ENCODE results near the gene CYP4V2.

Gene CYP4V2

DNA sequence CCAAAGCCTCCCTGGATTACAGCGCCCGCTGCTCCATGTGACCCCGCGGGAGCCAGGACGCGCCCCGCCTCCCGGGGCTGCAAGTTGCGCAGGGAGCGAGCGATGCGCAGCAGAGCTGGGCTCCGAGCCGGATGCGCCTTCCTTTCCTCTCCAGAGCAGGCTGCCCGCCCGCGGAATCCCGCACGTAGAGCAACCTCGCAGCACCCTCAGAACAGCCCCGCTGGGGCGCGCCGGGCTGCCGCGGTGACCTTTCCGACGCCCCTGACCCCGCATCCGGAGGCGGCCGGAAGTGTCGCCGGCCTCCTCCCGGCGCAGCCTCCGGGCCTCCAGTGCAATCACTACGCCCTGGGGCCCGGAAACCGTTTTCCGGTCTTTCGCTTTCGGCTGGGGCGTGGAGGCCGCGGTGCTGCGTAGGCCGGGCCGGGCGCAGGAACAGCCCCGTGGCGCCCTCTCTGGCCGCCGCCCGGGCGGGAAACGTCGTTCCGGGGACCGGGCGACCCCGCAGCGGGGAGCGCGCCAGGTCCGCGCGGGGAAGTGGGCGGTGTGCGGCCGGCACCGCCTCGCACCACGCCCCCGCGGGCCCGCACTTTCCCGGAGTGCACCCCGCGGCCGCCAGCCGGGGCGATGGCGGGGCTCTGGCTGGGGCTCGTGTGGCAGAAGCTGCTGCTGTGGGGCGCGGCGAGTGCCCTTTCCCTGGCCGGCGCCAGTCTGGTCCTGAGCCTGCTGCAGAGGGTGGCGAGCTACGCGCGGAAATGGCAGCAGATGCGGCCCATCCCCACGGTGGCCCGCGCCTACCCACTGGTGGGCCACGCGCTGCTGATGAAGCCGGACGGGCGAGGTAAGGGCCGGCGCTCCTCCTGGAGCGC lies at the start of gene CYP4V2:
CYP4V2 (plus strand) TSS at position 368 of the 866 bp plus-strand sequence; CDS start at position 625, 257 bp downstream.
- Mint-ChIP-seq H3K9me3 (no peaks in the 10 kb centered on the region), H3K36me3 (ENCODE audit: low read depth) (peaks cover 9% of the 10 kb centered on the region), H3K27ac (peak within 1 kb of the TSS; percentile 92), H3K4me1 (ENCODE audit: low read depth) (peaks cover 29% of the 10 kb centered on the region), H3K27me3 (ENCODE audit: low read depth) (no peaks in the 10 kb centered on the region), H3K4me3 (peak within 1 kb of the TSS; percentile 97)
- peak; percentile 94 for DNase-seq (ENCODE audit: low spot score)

DNA sequence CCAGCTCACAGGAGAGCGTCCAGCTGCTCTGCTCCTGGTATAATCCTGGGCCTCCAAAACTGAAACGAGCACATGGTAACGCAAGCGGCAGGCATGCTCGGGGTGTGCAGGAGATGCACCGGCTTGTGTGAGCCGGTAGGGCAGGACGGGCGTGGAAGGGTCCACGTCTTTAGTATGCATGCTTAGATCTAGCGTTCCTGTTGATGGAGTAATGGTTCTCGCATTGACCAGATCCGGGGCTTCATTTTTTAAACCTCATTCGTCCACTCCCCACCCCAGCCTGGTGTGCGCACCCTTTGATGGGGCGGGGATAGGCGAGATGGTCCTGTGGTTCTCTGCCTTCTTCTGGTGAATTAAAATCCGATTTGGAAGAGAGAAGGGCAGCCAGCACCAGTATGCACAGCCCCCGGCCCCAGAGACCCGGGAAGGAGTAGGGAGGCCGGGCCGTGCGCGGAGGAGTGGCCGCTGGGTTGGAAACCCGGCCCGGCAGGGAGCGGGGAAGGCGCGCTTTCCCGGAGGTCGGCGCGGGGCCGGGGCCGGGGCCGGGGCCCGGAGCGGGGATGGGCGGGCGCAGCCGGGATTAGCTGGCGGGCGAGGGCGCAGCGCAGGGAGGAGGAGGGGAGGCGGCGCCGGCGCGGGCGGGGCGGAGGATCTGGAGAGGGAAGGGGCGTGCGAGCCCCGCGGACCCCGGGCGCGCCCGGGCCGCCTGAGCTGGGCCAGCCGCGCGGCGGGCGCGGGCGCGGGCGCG lies 47.0 kb upstream of the CYP4V2 start:
- Mint-ChIP-seq H3K4me3 (peak overlapping the region; percentile 80), H3K4me1 (ENCODE audit: low read depth) (peaks cover 7% of the 10 kb centered on the region), H3K27me3 (ENCODE audit: low read depth) (peaks cover 61% of the 10 kb centered on the region), H3K36me3 (ENCODE audit: low read depth) (no peaks in the 10 kb centered on the region), H3K27ac (no peak overlapping the region), H3K9me3 (no peaks in the 10 kb centered on the region)
- DNase-seq (ENCODE audit: low spot score) = no peak

DNA sequence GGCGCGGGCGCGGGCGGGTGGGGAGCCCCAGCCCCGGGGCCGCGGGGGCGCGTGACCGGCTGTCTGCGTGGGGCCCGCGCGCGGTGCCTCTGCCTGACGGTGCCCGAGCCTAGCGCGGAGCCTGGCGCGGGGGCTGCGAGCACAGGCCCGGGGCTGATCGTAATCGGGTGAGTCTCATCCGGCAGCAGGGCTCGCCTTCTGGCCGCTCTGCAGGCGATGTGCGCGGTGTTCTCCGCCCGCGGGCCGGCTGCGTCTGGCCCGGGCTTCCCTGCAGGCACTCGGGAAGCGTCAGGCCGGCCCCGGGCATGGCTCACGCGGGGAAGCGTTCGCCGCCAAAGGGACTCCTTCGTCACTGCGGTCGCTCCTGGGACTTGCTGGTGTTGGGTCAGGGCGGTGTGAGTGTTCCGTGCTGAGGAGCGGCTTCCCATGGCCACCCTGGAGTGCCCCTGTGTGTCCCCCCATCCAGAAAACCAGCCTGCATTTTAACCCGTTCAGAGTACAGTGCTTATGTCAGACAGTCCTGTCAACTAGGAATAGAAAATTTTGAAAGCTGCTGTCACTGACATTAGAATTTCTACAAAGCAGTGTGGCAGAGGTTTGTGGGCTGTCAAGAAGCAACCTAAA lies 46.3 kb upstream of the CYP4V2 start:
- no peaks in the 10 kb centered on the region for H3K36me3 Mint-ChIP-seq (ENCODE audit: low read depth)
- peak overlapping the region; percentile 74 for H3K4me3 Mint-ChIP-seq
- DNase-seq (ENCODE audit: low spot score) = peak; percentile 22
- H3K9me3 Mint-ChIP-seq = no peaks in the 10 kb centered on the region
- H3K27ac Mint-ChIP-seq = no peak overlapping the region
- peaks cover 7% of the 10 kb centered on the region for H3K4me1 Mint-ChIP-seq (ENCODE audit: low read depth)
- peaks cover 61% of the 10 kb centered on the region for H3K27me3 Mint-ChIP-seq (ENCODE audit: low read depth)

DNA sequence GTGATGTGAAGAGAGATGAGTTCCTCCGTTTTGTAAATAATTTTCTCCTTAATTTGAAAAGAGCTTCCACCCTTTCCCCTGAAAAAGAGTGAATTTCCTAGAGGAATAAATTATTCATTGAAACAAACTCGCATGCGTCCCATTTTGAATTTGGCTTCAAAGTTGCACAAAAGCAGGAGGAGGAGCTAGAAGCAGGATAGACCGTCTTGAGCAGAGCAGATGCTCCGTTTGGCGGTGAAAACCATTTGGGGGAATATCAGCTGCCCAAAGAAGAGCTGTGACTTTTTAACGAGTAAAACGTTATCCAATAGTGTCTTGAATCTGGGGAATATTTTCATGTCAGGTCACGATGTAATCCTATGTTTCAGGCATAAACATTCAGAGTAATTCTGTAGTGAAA lies 44.9 kb upstream of the CYP4V2 start:
- Mint-ChIP-seq H3K36me3 (ENCODE audit: low read depth) (no peaks in the 10 kb centered on the region), H3K4me1 (ENCODE audit: low read depth) (peaks cover 7% of the 10 kb centered on the region), H3K4me3 (no peak overlapping the region), H3K27ac (no peak overlapping the region), H3K9me3 (no peaks in the 10 kb centered on the region), H3K27me3 (ENCODE audit: low read depth) (peaks cover 60% of the 10 kb centered on the region)
- no peak for DNase-seq (ENCODE audit: low spot score)

DNA sequence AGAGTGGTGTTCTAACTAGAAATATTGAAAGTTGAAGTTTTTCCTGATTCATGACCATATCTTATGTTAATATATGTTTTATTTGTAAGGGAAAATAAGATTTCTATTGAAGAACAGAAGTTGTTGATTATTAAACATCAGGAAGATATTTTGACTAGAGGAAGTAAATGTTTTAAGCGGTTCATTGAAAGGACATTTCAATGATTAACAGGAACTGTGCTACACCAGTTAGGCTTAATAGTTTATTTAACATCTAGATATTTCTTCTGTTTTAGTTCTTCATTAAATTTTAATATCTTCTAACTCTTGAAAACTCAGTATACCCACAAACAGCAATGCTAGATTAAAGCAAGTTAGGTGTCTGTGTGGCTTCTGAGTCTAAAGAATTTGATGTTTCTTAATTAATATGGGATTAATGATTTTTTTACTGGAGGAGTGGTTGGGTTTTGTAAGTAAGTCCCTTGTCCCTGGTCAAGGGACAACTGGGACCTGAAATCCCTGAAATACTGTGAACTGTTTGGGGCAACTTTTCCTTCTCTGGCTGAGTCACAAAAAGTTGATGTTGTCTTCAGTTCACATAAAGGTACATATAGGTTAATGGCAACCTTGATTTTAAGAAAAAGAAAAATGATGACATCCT lies 42.9 kb upstream of the CYP4V2 start:
- no peaks in the 10 kb centered on the region for H3K36me3 Mint-ChIP-seq (ENCODE audit: low read depth)
- no peak overlapping the region for H3K27ac Mint-ChIP-seq
- H3K9me3 Mint-ChIP-seq = no peaks in the 10 kb centered on the region
- H3K27me3 Mint-ChIP-seq (ENCODE audit: low read depth) = peaks cover 47% of the 10 kb centered on the region
- H3K4me1 Mint-ChIP-seq (ENCODE audit: low read depth) = peaks cover 7% of the 10 kb centered on the region
- H3K4me3 Mint-ChIP-seq = no peak overlapping the region
- no peak for DNase-seq (ENCODE audit: low spot score)

DNA sequence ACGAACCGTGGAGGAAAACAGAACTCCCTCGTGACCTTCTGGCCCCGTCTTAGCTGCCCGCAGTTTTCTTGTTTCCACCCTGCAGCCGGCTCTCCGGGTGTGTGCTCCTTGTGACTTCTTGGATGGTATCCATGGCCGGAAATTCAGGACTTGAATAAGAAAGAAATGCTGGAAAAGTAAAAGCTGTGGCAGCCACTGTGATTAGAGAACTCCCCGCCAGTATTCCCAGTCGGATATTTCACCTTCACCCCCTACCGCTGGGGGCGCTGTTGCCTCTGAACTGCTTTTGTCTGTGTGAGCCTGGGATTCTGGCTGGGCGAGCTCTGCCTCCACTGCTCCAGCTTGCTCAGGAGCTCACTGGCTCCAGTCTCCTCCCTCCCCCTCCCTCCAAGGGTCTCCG lies 41.5 kb upstream of the CYP4V2 start:
- Mint-ChIP-seq H3K27ac (no peak overlapping the region), H3K27me3 (ENCODE audit: low read depth) (peaks cover 39% of the 10 kb centered on the region), H3K4me3 (no peak overlapping the region), H3K36me3 (ENCODE audit: low read depth) (no peaks in the 10 kb centered on the region), H3K9me3 (no peaks in the 10 kb centered on the region), H3K4me1 (ENCODE audit: low read depth) (peaks cover 3% of the 10 kb centered on the region)
- DNase-seq (ENCODE audit: low spot score) = no peak

DNA sequence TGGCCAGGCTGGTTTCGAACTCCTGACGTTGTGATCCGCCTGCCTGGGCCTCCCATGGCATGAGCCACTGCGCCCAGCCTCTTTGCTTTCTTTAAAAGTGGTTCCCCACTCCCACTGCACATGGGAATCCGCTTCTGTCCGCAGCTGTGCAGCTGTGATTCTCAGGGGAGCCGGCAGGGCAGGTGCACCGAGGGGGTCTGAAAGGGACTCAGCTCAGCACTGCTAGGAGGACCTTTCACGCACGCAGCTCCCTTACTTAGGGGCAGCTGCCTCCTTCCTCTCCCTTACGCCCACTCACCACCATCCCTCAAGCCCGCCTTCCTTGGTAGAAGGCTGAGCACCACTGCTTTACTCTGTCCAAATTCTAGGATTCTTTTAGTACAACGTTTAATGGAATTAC lies 40.4 kb upstream of the CYP4V2 start:
- no peaks in the 10 kb centered on the region for H3K36me3 Mint-ChIP-seq (ENCODE audit: low read depth)
- H3K4me3 Mint-ChIP-seq = no peak overlapping the region
- no peaks in the 10 kb centered on the region for H3K9me3 Mint-ChIP-seq
- no peak overlapping the region for H3K27ac Mint-ChIP-seq
- peaks cover 5% of the 10 kb centered on the region for H3K4me1 Mint-ChIP-seq (ENCODE audit: low read depth)
- H3K27me3 Mint-ChIP-seq (ENCODE audit: low read depth) = peaks cover 30% of the 10 kb centered on the region
- no peak for DNase-seq (ENCODE audit: low spot score)

DNA sequence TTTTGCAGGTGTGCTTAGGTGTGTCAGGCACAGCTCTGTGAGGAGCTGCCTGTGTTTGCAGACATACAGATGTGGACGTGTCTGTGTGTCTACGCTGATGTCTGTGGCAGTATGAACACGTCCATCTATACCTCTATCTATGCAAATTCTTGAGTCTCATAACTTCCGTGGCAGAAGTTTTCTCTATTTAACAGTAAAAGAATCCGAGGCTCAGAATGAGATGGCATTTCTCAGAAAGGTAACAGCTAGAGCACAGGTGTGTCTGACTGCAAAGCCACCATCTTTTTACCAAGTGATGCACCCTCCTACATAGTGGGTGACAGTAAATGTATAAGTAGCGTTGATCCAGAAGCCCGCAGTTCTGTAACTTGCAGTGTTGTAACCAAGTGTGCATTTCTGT lies 39.9 kb upstream of the CYP4V2 start:
- no peak overlapping the region for H3K27ac Mint-ChIP-seq
- H3K36me3 Mint-ChIP-seq (ENCODE audit: low read depth) = no peaks in the 10 kb centered on the region
- H3K9me3 Mint-ChIP-seq = no peaks in the 10 kb centered on the region
- no peak overlapping the region for H3K4me3 Mint-ChIP-seq
- DNase-seq (ENCODE audit: low spot score) = no peak
- peaks cover 5% of the 10 kb centered on the region for H3K4me1 Mint-ChIP-seq (ENCODE audit: low read depth)
- peaks cover 24% of the 10 kb centered on the region for H3K27me3 Mint-ChIP-seq (ENCODE audit: low read depth)

DNA sequence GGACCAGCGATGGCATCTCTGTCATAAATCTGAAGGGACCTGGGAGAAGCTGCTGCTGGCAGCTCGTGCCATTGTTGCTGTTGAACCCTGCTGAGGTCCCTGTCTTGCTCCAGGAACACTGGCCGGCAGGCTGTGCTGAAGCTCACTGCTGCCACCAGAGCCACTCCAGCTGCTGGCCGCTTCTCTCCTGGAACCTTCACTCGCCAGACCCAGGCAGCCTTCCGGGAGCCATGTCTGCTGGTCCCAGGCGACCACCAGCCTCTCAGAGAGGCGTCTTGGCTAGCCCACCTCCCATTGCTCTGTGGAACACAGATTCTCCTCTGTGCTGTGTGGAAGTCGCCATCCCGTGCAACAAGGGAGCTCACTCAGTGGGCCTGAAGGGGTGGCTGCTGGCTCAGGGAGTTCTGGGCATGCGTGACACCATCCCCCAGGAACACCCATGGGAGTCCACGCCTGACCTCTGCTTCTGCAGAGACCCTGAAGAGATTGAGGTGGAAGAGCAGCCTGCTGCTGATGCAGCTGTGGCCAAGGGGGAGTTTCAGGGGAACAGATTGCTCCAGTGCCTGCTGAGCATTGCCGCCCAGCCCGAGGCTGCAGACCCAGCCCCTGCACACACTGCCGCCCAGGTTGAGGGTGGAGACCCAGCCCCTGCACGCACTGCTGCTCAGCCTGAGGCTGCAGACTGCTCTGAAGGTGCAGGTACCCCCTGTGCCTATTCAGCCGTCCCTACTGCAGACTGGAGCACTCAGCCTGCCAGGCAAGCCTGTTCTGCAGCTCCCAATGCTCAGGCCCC lies 33.1 kb upstream of the CYP4V2 start:
- H3K9me3 Mint-ChIP-seq = no peaks in the 10 kb centered on the region
- H3K36me3 Mint-ChIP-seq (ENCODE audit: low read depth) = no peaks in the 10 kb centered on the region
- DNase-seq (ENCODE audit: low spot score) = no peak
- no peak overlapping the region for H3K4me3 Mint-ChIP-seq
- no peak overlapping the region for H3K27ac Mint-ChIP-seq
- H3K4me1 Mint-ChIP-seq (ENCODE audit: low read depth) = peaks cover 10% of the 10 kb centered on the region
- H3K27me3 Mint-ChIP-seq (ENCODE audit: low read depth) = peaks cover 4% of the 10 kb centered on the region

DNA sequence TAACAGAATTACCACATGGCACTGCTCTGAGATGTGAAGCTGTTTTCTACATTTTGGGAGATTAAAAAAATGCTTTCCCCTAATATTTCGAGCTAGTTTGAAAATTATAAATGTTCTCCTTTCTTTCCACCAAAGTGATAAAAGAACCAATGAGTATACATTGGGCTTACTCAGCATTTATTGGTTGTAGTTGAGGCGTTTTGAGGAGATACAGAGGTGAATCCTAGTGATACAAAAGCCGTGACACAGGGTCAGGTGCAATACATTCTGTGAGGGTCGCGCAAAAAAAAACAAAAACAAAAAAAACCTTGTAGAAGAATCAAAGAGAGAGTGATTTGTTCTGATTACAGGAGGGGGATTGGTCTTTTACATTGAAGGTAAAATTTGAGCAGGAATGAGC lies 32.4 kb upstream of the CYP4V2 start:
- H3K4me1 Mint-ChIP-seq (ENCODE audit: low read depth) = peaks cover 10% of the 10 kb centered on the region
- H3K4me3 Mint-ChIP-seq = no peak overlapping the region
- H3K9me3 Mint-ChIP-seq = no peaks in the 10 kb centered on the region
- no peak overlapping the region for H3K27ac Mint-ChIP-seq
- no peaks in the 10 kb centered on the region for H3K36me3 Mint-ChIP-seq (ENCODE audit: low read depth)
- DNase-seq (ENCODE audit: low spot score) = no peak
- no peaks in the 10 kb centered on the region for H3K27me3 Mint-ChIP-seq (ENCODE audit: low read depth)

DNA sequence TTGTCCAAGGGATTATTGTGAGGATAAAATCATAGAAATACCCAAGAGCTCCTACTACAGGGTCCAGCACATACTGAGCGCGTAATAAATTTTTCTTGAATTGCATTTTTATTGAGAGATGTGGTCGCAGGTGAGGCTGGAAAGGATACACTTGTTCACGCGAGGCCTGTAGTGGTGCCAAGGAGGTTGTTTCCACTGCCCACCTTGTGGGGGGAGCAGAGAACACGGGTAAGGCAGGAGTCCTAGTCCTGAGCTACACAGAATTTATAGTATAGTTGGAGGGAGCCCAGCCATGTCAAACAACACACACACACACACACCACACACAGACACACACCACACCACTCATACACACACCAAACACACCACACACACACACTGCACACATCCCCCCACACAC lies 31.8 kb upstream of the CYP4V2 start:
- H3K27me3 Mint-ChIP-seq (ENCODE audit: low read depth) = no peaks in the 10 kb centered on the region
- H3K9me3 Mint-ChIP-seq = no peaks in the 10 kb centered on the region
- DNase-seq (ENCODE audit: low spot score) = no peak
- H3K36me3 Mint-ChIP-seq (ENCODE audit: low read depth) = no peaks in the 10 kb centered on the region
- no peak overlapping the region for H3K27ac Mint-ChIP-seq
- peaks cover 10% of the 10 kb centered on the region for H3K4me1 Mint-ChIP-seq (ENCODE audit: low read depth)
- no peak overlapping the region for H3K4me3 Mint-ChIP-seq

DNA sequence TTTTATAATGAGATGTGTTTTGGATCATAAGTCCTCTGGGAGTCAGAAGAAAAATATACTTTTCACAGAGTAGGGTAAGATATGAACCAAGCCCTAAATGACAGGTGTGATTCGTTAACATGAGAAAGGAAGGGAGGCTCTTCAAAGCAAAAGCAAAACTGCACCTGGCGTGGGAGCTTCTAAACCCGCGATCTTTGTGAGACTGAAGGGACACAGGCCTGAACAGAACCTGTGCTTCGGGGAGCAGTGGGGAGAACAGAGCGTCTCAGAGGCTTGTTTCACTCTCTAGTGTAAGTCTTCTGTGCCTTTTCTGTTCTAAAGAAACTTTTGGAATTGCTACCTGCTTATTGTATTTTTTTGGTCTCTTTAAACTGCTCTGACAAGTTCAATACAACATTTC lies 30.2 kb upstream of the CYP4V2 start:
- DNase-seq (ENCODE audit: low spot score) = no peak
- H3K9me3 Mint-ChIP-seq = no peaks in the 10 kb centered on the region
- H3K27ac Mint-ChIP-seq = peak overlapping the region; percentile 84
- H3K4me1 Mint-ChIP-seq (ENCODE audit: low read depth) = peaks cover 5% of the 10 kb centered on the region
- H3K27me3 Mint-ChIP-seq (ENCODE audit: low read depth) = no peaks in the 10 kb centered on the region
- H3K36me3 Mint-ChIP-seq (ENCODE audit: low read depth) = no peaks in the 10 kb centered on the region
- peak overlapping the region; percentile 77 for H3K4me3 Mint-ChIP-seq

DNA sequence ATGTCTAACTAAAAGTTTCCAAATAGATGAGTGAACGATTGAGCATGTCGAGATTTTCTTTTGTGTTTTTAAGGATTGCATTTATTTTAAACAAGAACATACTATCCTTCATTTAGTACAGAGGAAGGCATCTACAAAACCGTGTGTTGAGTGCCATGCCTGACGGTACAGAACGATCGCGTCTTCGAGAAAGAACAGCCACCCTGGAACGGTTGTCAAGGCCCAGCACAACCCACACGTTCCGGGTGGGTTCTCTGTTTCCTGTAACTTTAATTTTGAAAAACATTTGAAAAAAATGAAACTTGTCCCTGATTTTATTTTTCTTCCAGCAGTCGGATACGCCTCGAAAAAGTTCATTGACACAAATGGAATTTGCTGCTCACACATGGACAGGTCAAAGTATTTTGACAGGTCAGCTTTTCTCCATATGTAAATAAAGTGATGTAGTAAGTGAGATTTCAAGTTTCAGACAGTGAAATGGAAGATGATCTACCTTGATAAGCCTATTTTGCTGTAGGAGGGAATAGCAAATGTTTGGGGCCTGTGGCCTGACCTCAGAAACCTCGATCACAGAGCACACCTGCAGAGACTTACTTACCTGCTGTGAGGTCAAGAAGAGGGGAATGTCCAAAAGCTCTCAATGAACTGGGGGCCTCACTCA lies 24.4 kb upstream of the CYP4V2 start:
- DNase-seq (ENCODE audit: low spot score) = no peak
- peaks cover 7% of the 10 kb centered on the region for H3K4me1 Mint-ChIP-seq (ENCODE audit: low read depth)
- no peaks in the 10 kb centered on the region for H3K9me3 Mint-ChIP-seq
- H3K27ac Mint-ChIP-seq = no peak overlapping the region
- no peaks in the 10 kb centered on the region for H3K36me3 Mint-ChIP-seq (ENCODE audit: low read depth)
- H3K27me3 Mint-ChIP-seq (ENCODE audit: low read depth) = no peaks in the 10 kb centered on the region
- H3K4me3 Mint-ChIP-seq = no peak overlapping the region

Measured in T-helper 2 cell treated with Interferon-gamma antibody and Interleukin-4, amounts not matched to agents 5 μg/mL and 100 μg/mL, for 36 hours (primary cell).